H1 (cell line): ENCODE measurements around the gene SCO1. TPM values are rescaled to one million over a fixed set of nuclear protein-coding genes. Genes with fewer than 3 reads are reported as not detected.

ENCODE experiments used
- CEBPB ChIP-seq: IDR thresholded peaks from 2 replicates; pipeline ENCODE4 v1.6.1; 2012; ENCODE audit warnings: low read depth, low read length
- KDM4A ChIP-seq: IDR thresholded peaks from one replicate; pipeline ENCODE4 v1.7.1; 2012; ENCODE audit warnings: low read depth, mild to moderate bottlenecking, moderate library complexity, low read length, inconsistent platforms; ENCODE audit not compliant: severe bottlenecking
- PHF8 ChIP-seq: fragments of 200-600 bp; sonication (generic); conservative IDR thresholded peaks from 2 replicates; pipeline ENCODE4 v1.7.1; 2012; ENCODE audit warnings: low read depth, mild to moderate bottlenecking, inconsistent platforms, low read length, moderate library complexity
- polyA plus RNA-seq, 7 experiments: library from polyadenylated mRNA; depleted of rRNA in 3 of 7; stranded (reverse) in 5 of 7; unstranded in 2 of 7; fragments of >200 nt in 5 of 7; fragments of 200-250 nt in 2 of 7; gene quantifications; 1 replicate in 5 of 7; 2 replicates in 1 of 7; 4 replicates in 1 of 7; pipeline versions ENCODE4 v1.2.1 to v1.2.3, GENCODE V29; 2011 to 2013; ENCODE audit warnings: missing spikeins in 2 of 7, mixed read lengths in 2 of 7
- total RNA-seq: library from RNA; stranded (reverse); fragmentation: NEBNext Ultra II Directional; extraction: Animal tissue kit (Norgen Biotek cat#: 25700); gene quantifications from 2 replicates; pipeline ENCODE4 v1.2.1, GENCODE V29; 2021

Gene SCO1
- total and polyA plus RNA-seq, 2 of the 8 experiments (the other 6 are each of a cell fraction or from before 2014, with no cell fraction given): 18.7 to 61.8 TPM

DNA sequence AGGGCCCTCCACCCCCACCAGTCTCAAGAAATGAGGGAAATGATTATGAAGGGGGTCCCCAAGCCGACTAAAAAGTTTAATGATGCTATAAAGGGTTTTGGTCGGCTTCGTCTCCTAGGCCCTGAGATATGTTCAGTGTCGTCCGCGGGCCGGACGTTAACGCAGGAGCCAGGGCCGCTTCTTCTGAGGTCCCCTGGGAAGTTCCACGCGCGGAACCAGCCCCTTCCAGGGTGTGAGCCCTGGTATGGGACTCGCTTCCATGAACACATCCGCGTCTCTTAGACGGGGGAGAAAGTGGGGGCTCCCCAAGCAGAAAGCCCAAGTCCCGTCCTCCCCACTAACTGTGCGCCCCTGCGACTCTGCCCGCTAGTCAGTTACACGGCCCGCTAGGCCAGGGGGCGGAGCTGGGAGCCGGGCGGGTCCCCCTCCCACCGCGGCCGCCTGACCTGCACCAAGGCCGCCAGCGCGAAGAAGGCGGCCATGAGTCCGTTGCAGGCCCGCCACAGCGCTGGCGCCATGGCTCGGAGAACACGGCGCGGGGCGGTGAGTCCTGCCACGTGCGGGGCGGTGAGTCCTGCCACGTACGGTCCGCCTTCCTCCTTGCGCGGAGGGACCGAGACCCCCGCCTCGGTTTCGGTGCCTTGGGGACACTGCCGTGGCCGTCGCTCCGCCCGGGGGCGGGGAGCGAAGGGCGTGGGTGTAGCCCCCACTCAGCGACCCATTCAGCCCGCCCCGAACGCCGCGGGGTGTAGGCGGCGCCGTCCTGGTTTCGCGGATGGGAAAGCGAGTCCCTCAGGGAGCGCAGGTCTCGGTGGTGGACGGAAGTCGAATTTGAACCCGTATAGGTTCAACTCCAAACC, 32.2 kb upstream of the SCO1 start, which contains the start of gene TMEM220 (continued):
- TF ChIP-seq PHF8: peak; percentile 89
- no peak for TF ChIP-seq CEBPB
- peak; percentile 96 for TF ChIP-seq KDM4A
